ENCODE data around the gene RAD51B. TPM values are rescaled to one million over a fixed set of nuclear protein-coding genes. Genes with fewer than 3 reads are reported as not detected.

The RAD51B gene
- total RNA-seq, 4 donors from 2014 or later: 5.0 to 31.8 (median 20.6) TPM

DNA sequence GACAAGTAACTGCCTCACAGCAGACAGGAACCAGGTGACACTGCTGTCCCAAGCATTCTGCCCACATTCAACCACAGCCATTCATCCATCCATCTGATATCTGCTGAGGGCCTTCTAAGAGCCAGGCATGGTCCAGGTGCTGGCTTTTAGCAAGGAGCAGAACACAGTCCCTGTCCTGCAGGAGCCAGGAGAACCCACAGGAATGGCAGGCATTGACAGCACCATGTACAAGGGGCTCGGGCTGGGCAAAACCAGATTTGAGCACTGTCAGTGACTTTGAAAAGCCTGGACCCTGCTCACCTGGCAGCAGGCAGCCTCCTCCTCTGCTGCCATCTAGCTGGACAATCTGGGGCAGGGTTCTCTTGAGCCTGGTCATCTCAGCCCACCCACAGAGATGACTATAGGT, 836.3 kb downstream of the RAD51B start:
- DNase-seq: no peak
- no peaks in the 10 kb centered on the region for H3K36me3 ChIP-seq
- intact Hi-C loops (cut with DNase I; ENCODE audit: low total_unique reads) (loop anchor here (10.0 kb wide), 1 partner anchor 111 kb away; no protein-coding TSS in a partner anchor), in situ Hi-C loops (cut with MboI; ENCODE audit: low pct_ligation_motif_present in 1 of 4, low pct_unique_long_range_greater_than_20kb in 1 of 4, low sequenced_read_pairs in 3 of 4) (no loop called here)
- no peaks in the 10 kb centered on the region for H3K27me3 ChIP-seq
- H3K4me3 ChIP-seq: no peak overlapping the region
- WGBS, 2 donors (ENCODE audit: low coverage in 1 of 2): 64 to 80% methylated on average over 1 of the region's 1 CpG
- H3K4me1 ChIP-seq: peaks cover 22 to 48% (median 35%) of the 10 kb centered on the region in 4 donors
- H3K9me3 ChIP-seq: no peaks in the 10 kb centered on the region
- H3K27ac ChIP-seq: peak overlapping the region in 3 of 4 donors; percentile 52 to 91 (median 83)
- TF ChIP-seq CTCF (IDR thresholded peaks at IDR 0.05): peak in 2 of 5 experiments; percentile 10 to 11
- TF ChIP-seq POLR2AphosphoS5 (IDR thresholded peaks at IDR 0.05): no peak

GRCh38 chr14:68656452-68656851, 836.9 kb downstream of the RAD51B start:
- Histone ChIP-seq H3K4me1 (peaks cover 22 to 42% (median 35%) of the 10 kb centered on the region in 4 donors), H3K27ac (peak overlapping the region in 2 of 4 donors; percentile 52 to 91), H3K27me3 (no peaks in the 10 kb centered on the region), H3K36me3 (no peaks in the 10 kb centered on the region), H3K9me3 (no peaks in the 10 kb centered on the region), H3K4me3 (no peak overlapping the region)
- no peak for DNase-seq
- in situ Hi-C loops (cut with MboI; ENCODE audit: low pct_ligation_motif_present in 1 of 4, low pct_unique_long_range_greater_than_20kb in 1 of 4, low sequenced_read_pairs in 3 of 4): no loop called here
- intact Hi-C loops (cut with DNase I; ENCODE audit: low total_unique reads): loop anchor here (10.0 kb wide), 1 partner anchor 112 kb away; no protein-coding TSS in a partner anchor
- TF ChIP-seq POLR2AphosphoS5 (IDR thresholded peaks at IDR 0.05) (no peak), POLR2A (IDR thresholded peaks at IDR 0.05) (no peak), EP300 (IDR thresholded peaks at IDR 0.05; ENCODE audit: low read depth) (no peak), CTCF (IDR thresholded peaks at IDR 0.05) (no peak)
- WGBS, 2 donors (ENCODE audit: low coverage in 1 of 2): 97% methylated on average over 7 of the region's 8 CpGs; no CpG with 5 or more reads in 1 of the 2 donors

- Histone ChIP-seq H3K36me3 (no peaks in the 10 kb centered on the region), H3K4me1 (peaks cover 17 to 33% (median 29%) of the 10 kb centered on the region in 4 donors), H3K4me3 (no peak overlapping the region), H3K27ac (peak overlapping the region in 2 of 4 donors; percentile 66 to 72), H3K27me3 (no peaks in the 10 kb centered on the region), H3K9me3 (no peaks in the 10 kb centered on the region)
- no peak for DNase-seq
- no peak for TF ChIP-seq CTCF (IDR thresholded peaks at IDR 0.05)
- TF ChIP-seq POLR2A (IDR thresholded peaks at IDR 0.05): no peak
- TF ChIP-seq EP300 (IDR thresholded peaks at IDR 0.05; ENCODE audit: low read depth): no peak
- no peak for TF ChIP-seq POLR2AphosphoS5 (IDR thresholded peaks at IDR 0.05)
- intact Hi-C loops (cut with DNase I; ENCODE audit: low total_unique reads) (loop anchor here (10.0 kb wide), 1 partner anchor 113 kb away; no protein-coding TSS in a partner anchor), in situ Hi-C loops (cut with MboI; ENCODE audit: low pct_ligation_motif_present in 1 of 4, low pct_unique_long_range_greater_than_20kb in 1 of 4, low sequenced_read_pairs in 3 of 4) (no loop called here)
- WGBS, 2 donors (ENCODE audit: low coverage in 1 of 2): 92% methylated on average over 4 of the region's 4 CpGs; no CpG with 5 or more reads in 1 of the 2 donors
Observed at GRCh38 chr14:68657300-68658028, 837.9 kb downstream of the RAD51B start.

GRCh38 chr14:68658029-68658509, 838.5 kb downstream of the RAD51B start:
- intact Hi-C loops (cut with DNase I; ENCODE audit: low total_unique reads): loop anchor here (10.0 kb wide), 1 partner anchor 113 kb away; no protein-coding TSS in a partner anchor
- 93% methylated on average over 8 of the region's 8 CpGs; no CpG with 5 or more reads in 1 of the 2 donors for WGBS, 2 donors (ENCODE audit: low coverage in 1 of 2)
- H3K27me3 ChIP-seq: no peaks in the 10 kb centered on the region
- in situ Hi-C loops (cut with MboI; ENCODE audit: low pct_ligation_motif_present in 1 of 4, low pct_unique_long_range_greater_than_20kb in 1 of 4, low sequenced_read_pairs in 3 of 4): no loop called here
- DNase-seq: no peak
- no peaks in the 10 kb centered on the region for H3K36me3 ChIP-seq
- peaks cover 16 to 32% (median 28%) of the 10 kb centered on the region in 4 donors for H3K4me1 ChIP-seq
- no peaks in the 10 kb centered on the region for H3K9me3 ChIP-seq
- H3K4me3 ChIP-seq: no peak overlapping the region
- peak overlapping the region in 3 of 4 donors; percentile 66 to 81 (median 72) for H3K27ac ChIP-seq
- TF ChIP-seq POLR2A (IDR thresholded peaks at IDR 0.05) (no peak), POLR2AphosphoS5 (IDR thresholded peaks at IDR 0.05) (no peak), CTCF (IDR thresholded peaks at IDR 0.05) (no peak), EP300 (IDR thresholded peaks at IDR 0.05; ENCODE audit: low read depth) (no peak)
